HG03457 (cell line): Measurements from ENCODE around the gene LRIG3.
"Not testable (repeated sequence)": the region's sequence is repeated elsewhere in the genome, so short reads cannot be mapped to it uniquely, and the experiment has no call there.

ENCODE experiments used
- ATAC-seq: cut with Tn5 transposase; IDR thresholded peaks from one replicate; pipeline ENCODE4 v1.9.1; 2021; ENCODE audit warnings: moderate number of reproducible peaks; ENCODE audit not compliant: unreplicated experiment

LRIG3 gene

GRCh38 chr12:58907391-58907790, 12.9 kb downstream of the LRIG3 start:
- ATAC-seq: no peak

- ATAC-seq: no peak
Observed at GRCh38 chr12:58906917-58907316, 13.4 kb downstream of the LRIG3 start.

GRCh38 chr12:58905422-58905821, 14.9 kb downstream of the LRIG3 start:
- no peak for ATAC-seq

- ATAC-seq: not testable (repeated sequence)
Observed at GRCh38 chr12:58902726-58903125, 17.6 kb downstream of the LRIG3 start.

- no peak for ATAC-seq
Observed at GRCh38 chr12:58901664-58902063, 18.6 kb downstream of the LRIG3 start.

- ATAC-seq: no peak
Observed at GRCh38 chr12:58897969-58898368, 22.3 kb downstream of the LRIG3 start.

GRCh38 chr12:58896278-58896677, 24.0 kb downstream of the LRIG3 start:
- ATAC-seq: no peak

GRCh38 chr12:58895053-58895452, 25.3 kb downstream of the LRIG3 start:
- ATAC-seq: no peak

- ATAC-seq: no peak
Observed at GRCh38 chr12:58894040-58894439, 26.3 kb downstream of the LRIG3 start.

GRCh38 chr12:58893495-58893894, 26.8 kb downstream of the LRIG3 start:
- ATAC-seq: no peak

GRCh38 chr12:58889557-58889956, 30.7 kb downstream of the LRIG3 start:
- no peak for ATAC-seq

GRCh38 chr12:58888131-58888783, 32.0 kb downstream of the LRIG3 start:
- ATAC-seq: no peak

GRCh38 chr12:58887068-58887467, 33.2 kb downstream of the LRIG3 start:
- ATAC-seq: no peak

GRCh38 chr12:58886474-58886873, 33.8 kb downstream of the LRIG3 start:
- no peak for ATAC-seq

- no peak for ATAC-seq
Observed at GRCh38 chr12:58884916-58885315, 35.4 kb downstream of the LRIG3 start.

- no peak for ATAC-seq
Observed at GRCh38 chr12:58883576-58884334, 36.5 kb downstream of the LRIG3 start.

GRCh38 chr12:58882826-58883225, 37.5 kb downstream of the LRIG3 start:
- no peak for ATAC-seq

GRCh38 chr12:58881816-58882215, 38.5 kb downstream of the LRIG3 start:
- no peak for ATAC-seq

GRCh38 chr12:58880639-58881038, 39.7 kb downstream of the LRIG3 start:
- ATAC-seq: no peak

GRCh38 chr12:58877243-58877743, 43.0 kb downstream of the LRIG3 start:
- ATAC-seq: no peak

- no peak for ATAC-seq
Observed at GRCh38 chr12:58873496-58873895, 46.8 kb downstream of the LRIG3 start.

- no peak for ATAC-seq
Observed at GRCh38 chr12:58871556-58871955, 48.7 kb downstream of the LRIG3 start.
